Hematopoietic multipotent progenitor cell treated with erythropoietin and hydrocortisone succinate and interleukin-3 and kit ligand, for 6 days (in vitro differentiated cells): Measurements from ENCODE around the gene BHLHE23.
A peak's percentile ranks its signal among the peaks of the same experiment; 100 is the strongest.
"Not testable (repeated sequence)": the region's sequence is repeated elsewhere in the genome, so short reads cannot be mapped to it uniquely, and the experiment has no call there.

Source experiments
- DNase-seq: peaks from one replicate; pipeline ENCODE4 v3.0.0-alpha.2; 2015

Gene BHLHE23

GRCh38 chr20:62970307-62971210 is 36.2 kb downstream of the BHLHE23 start:
- DNase-seq, result no peak

GRCh38 chr20:62969939-62970306 is 36.8 kb downstream of the BHLHE23 start:
- DNase-seq, result no peak

GRCh38 chr20:62969179-62969760 is 37.5 kb downstream of the BHLHE23 start:
- DNase-seq, result peak; percentile 34

- DNase-seq, result no peak
These were observed 38.2 kb downstream of the BHLHE23 start for GRCh38 chr20:62968378-62969178.

GRCh38 chr20:62967628-62968351 is 39.0 kb downstream of the BHLHE23 start:
- no peak for DNase-seq

- no peak for DNase-seq
These were observed 39.6 kb downstream of the BHLHE23 start for GRCh38 chr20:62967149-62967501.

- DNase-seq, result no peak
These were observed 40.3 kb downstream of the BHLHE23 start for GRCh38 chr20:62966212-62967148.

- no peak for DNase-seq
These were observed 41.4 kb downstream of the BHLHE23 start for GRCh38 chr20:62965363-62965771.

GRCh38 chr20:62964700-62965099 is 42.1 kb downstream of the BHLHE23 start:
- DNase-seq, result no peak

GRCh38 chr20:62963614-62964397 is 43.0 kb downstream of the BHLHE23 start:
- DNase-seq, result no peak

- no peak for DNase-seq
These were observed 43.7 kb downstream of the BHLHE23 start for GRCh38 chr20:62962891-62963613.

- no peak for DNase-seq
These were observed 44.4 kb downstream of the BHLHE23 start for GRCh38 chr20:62962221-62962879.

GRCh38 chr20:62961799-62962198 is 45.0 kb downstream of the BHLHE23 start:
- no peak for DNase-seq

- no peak for DNase-seq
These were observed 45.4 kb downstream of the BHLHE23 start for GRCh38 chr20:62961310-62961783.

GRCh38 chr20:62960446-62961309 is 46.1 kb downstream of the BHLHE23 start:
- DNase-seq, result not testable (repeated sequence)

- DNase-seq, result no peak
These were observed 46.7 kb downstream of the BHLHE23 start for GRCh38 chr20:62959998-62960436.

- peak; percentile 55 for DNase-seq
These were observed 47.4 kb downstream of the BHLHE23 start for GRCh38 chr20:62959101-62959971.
